Posterior vena cava (tissue), 2 donors: ENCODE results near the gene DNAJC4. TPM values are rescaled to one million over a fixed set of nuclear protein-coding genes. Genes with fewer than 3 reads are reported as not detected.
A peak's percentile ranks its signal among the peaks of the same experiment; 100 is the strongest.

Source experiments
- DNase-seq: peaks from one replicate; pipeline ENCODE4 v3.0.0-alpha.2; 2020; ENCODE audit warnings: low spot score
- intact Hi-C, 2 donors: fragments of 100-400 bp; cut with DNase I; formaldehyde crosslinking; loops; one replicate each; pipeline versions ENCODE4 v1.14.1 to v1.14.2; 2022 to 2023
- total RNA-seq, 2 donors: library from RNA; stranded (reverse); fragmentation: NEBNext Ultra II Directional; extraction: Animal tissue kit (Norgen Biotek cat#: 25700); gene quantifications; one replicate each; pipeline ENCODE4 v1.2.1, GENCODE V29; 2021
- donor health status: DM: yes; HTN: yes; CAD: no.
- donor health status: DM: yes; HTN: yes; CAD: no.

The DNAJC4 gene
- total RNA-seq, 2 donors from 2014 or later = 16.1 to 21.3 TPM

GRCh38 chr11:64265176-64266160, 35.1 kb downstream of the DNAJC4 start:
- DNase-seq = no peak
- intact Hi-C loops = no loop called here

DNA sequence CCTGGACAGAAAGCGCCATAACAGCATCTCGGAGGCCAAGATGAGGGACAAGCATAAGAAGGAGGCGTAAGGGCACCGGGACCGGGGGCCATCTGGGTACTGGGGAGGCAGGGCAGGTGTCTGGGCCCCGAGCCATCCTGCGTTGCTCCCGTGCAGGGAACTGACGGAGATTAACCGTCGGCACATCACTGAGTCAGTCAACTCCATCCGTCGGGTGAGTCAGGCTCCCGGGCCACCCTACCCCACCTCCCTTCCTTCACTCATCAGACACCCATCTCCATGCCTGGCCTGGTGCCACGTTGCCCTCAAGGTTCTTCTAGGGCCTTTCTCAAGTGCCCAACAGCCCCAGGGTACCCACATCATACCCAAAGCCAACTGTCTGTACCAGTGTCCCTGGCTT, 36.0 kb downstream of the DNAJC4 start:
- DNase-seq = no peak
- intact Hi-C loops = no loop called here

- intact Hi-C loops = no loop called here
- DNase-seq = no peak
These were observed 37.0 kb downstream of the DNAJC4 start for GRCh38 chr11:64267207-64267945.

GRCh38 chr11:64268025-64268892, 37.9 kb downstream of the DNAJC4 start:
- peak; percentile 91 for DNase-seq
- intact Hi-C loops = no loop called here

GRCh38 chr11:64268893-64269539, 38.7 kb downstream of the DNAJC4 start:
- intact Hi-C loops = no loop called here
- DNase-seq = peak; percentile 90

GRCh38 chr11:64269540-64270220, 39.3 kb downstream of the DNAJC4 start:
- intact Hi-C loops = no loop called here
- peak; percentile 99 for DNase-seq

GRCh38 chr11:64275031-64275800, 44.9 kb downstream of the DNAJC4 start:
- DNase-seq = no peak
- intact Hi-C loops = no loop called here

- intact Hi-C loops = no loop called here
- no peak for DNase-seq
These were observed 45.5 kb downstream of the DNAJC4 start for GRCh38 chr11:64275841-64276240.

DNA sequence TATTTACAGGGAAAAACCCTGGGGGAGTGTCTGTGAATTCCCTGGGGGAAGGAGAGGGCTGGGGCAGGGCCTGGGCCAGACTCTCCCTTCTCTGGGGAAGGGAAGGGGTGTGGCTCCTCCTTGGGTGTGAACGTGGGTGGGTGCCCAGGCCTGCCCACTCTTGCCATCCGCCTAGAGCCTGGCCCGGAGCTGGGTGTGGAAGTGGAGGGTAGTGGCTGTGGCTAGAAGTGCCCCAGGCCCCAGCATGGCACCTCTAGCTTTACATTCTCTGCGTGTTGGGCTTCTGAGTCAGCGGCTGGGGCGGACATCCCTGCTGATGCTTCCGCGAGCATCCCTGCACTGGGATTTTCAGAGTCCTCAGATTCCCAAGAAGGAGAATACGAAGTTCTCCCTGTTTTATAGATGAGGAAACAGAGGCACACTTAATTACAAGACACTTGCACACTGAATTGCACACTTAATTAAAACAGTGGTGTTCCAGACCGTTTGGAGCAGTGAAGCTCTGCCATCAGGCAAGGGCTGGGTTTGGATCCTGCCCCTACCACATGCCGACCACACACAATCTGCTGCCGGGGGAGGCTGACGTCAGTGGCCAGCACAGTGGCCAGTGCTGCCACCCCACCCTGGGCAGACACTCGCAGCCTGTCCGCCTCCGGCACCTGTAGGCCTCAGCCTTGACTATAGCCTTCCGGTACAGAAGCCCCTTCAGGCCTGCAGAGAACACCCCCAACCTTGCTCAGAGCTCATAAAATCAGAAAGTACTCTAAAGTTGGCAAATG, 46.5 kb downstream of the DNAJC4 start:
- intact Hi-C loops = no loop called here
- DNase-seq = no peak

DNA sequence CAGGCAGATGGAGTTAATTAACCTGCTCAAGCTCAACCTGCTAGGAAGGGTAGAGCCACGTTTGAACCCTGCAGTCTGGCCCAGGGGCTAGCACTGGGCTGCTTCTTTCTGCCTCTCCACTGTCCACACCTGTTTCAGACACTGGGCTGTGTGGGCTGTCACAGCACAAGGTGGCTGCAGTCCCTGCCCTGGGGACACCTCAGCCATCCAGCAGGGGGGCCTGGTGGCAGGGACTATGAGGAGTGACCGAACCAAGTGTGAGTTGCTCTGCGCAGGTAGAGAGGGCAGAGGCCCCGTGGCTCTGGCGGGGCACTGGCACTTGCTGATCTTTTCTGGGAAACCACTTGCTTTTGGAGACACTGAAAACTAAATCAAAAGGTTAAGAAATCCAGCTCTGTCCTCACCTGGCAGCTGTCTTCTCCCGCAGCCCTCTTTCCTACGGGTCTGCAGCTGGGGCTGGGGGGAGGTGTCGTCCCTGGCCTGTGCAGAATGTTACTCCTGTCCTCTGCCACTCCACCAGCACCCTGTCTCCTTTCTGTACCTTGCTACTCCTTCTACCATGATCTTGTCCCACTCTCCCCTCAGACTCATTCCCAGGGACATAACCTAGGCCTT, 48.3 kb downstream of the DNAJC4 start:
- intact Hi-C loops = no loop called here
- DNase-seq = peak; percentile 62

GRCh38 chr11:64281957-64282770, 51.8 kb downstream of the DNAJC4 start:
- peak; percentile 66 for DNase-seq
- intact Hi-C loops = no loop called here

- intact Hi-C loops = no loop called here
- DNase-seq = no peak
These were observed 52.7 kb downstream of the DNAJC4 start for GRCh38 chr11:64283092-64283491.
